DND-41 (cell line): Measurements from ENCODE around the gene BLOC1S4.

Experiments used
- CTCF ChIP-seq: IDR thresholded peaks from 2 replicates; pipeline ENCODE4 v1.5.1; 2012; ENCODE audit warnings: borderline replicate concordance, low read length, moderate library complexity, mild to moderate bottlenecking; ENCODE audit not compliant: poor library complexity, severe bottlenecking; ENCODE audit errors: extremely low read depth
- EZH2 ChIP-seq: IDR thresholded peaks from 3 replicates; pipeline ENCODE4 v1.6.1; 2012; ENCODE audit warnings: borderline replicate concordance, low read depth, mild to moderate bottlenecking, moderate library complexity, low read length, inconsistent platforms; ENCODE audit not compliant: severe bottlenecking

DNA sequence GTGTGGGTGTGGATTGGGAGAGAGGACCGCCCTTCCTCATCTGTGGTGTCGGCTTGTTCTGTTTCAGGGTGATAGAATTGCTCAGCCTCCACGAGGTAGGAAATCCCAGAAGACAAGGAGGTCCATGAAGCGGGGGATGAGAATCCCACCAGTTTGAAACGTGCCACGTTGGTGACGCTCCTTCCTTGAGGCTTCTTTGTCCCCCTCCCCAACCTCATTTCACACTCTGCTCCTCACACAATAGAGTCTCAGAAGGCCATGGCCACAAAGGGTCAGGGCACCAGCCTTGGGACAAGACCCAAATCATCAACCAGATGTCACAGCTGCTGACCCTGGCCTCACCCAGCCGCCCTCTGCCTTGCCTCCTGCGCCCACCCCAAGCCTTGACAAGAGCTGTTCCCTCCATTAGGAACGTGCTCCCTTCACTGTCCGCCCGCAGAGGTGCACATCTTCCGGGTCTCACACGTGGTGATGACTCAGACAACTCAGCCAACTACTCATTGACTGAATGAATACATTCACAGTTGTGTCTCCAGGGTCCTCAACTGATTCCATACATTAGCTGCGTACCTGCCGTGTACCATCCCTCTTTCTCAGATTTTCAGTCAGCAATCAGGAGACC, 18.3 kb downstream of the BLOC1S4 start:
- no peak for TF ChIP-seq CTCF
- no peak for TF ChIP-seq EZH2
